Natural killer cell treated with Interleukin-12 subunit alpha and Interleukin-12 subunit beta and Interleukin-15 and Interleukin-18, amount 100 ng/mL, for 72 hours (primary cell): ENCODE data around the gene PXMP4. TPM values are rescaled to one million over a fixed set of nuclear protein-coding genes. Genes with fewer than 3 reads are reported as not detected.

Experiments
- ATAC-seq, 2 donors: fragments of 150-1000 bp; cut with Tn5 transposase in 1 of 2; sonication (Bioruptor Pico), chemical (Tn5 transposase) in 1 of 2; 2 replicates each; pipeline ENCODE4 v1.10.0; 2021
- DNase-seq: peaks from one replicate; pipeline ENCODE4 v3.0.0; 2022; ENCODE audit warnings: low spot score
- H3K27ac Mint-ChIP-seq, 2 donors: 1 replicate in 1 of 2; 2 replicates in 1 of 2; pipeline ENCODE4 v1.8.0; 2022; ENCODE audit warnings: mixed read lengths in 2 of 2, mild to moderate bottlenecking in 1 of 2, moderate library complexity in 1 of 2
- H3K27me3 Mint-ChIP-seq, 2 donors: 1 replicate in 1 of 2; 2 replicates in 1 of 2; pipeline ENCODE4 v1.8.0; 2022; ENCODE audit warnings: mixed read lengths in 2 of 2
- H3K36me3 Mint-ChIP-seq: one replicate; pipeline ENCODE4 v1.8.0; 2022; ENCODE audit warnings: mixed read lengths
- H3K4me1 Mint-ChIP-seq, 2 donors: 1 replicate in 1 of 2; 2 replicates in 1 of 2; pipeline ENCODE4 v1.8.0; 2022; ENCODE audit warnings: low read depth in 2 of 2, mixed read lengths in 2 of 2, mild to moderate bottlenecking in 1 of 2
- H3K4me3 Mint-ChIP-seq: one replicate; pipeline ENCODE4 v1.8.0; 2022; ENCODE audit warnings: mixed read lengths
- H3K9me3 Mint-ChIP-seq: 2 replicates; pipeline ENCODE4 v1.8.0; 2022; ENCODE audit warnings: mixed read lengths
- total RNA-seq, 2 donors: library from RNA; stranded (reverse); gene quantifications; one replicate each; pipeline ENCODE4 v1.2.3, GENCODE V29; 2022

PXMP4 gene
- total RNA-seq, 2 donors from 2014 or later: 6.9 to 9.3 TPM

GRCh38 chr20:33744773-33745385 is 24.8 kb upstream of the PXMP4 start:
- DNase-seq (no peak), ATAC-seq (no peak)
- H3K36me3 Mint-ChIP-seq: peaks cover 6% of the 10 kb centered on the region
- H3K27me3 Mint-ChIP-seq: no peaks in the 10 kb centered on the region
- no peak overlapping the region for H3K4me3 Mint-ChIP-seq
- no peaks in the 10 kb centered on the region for H3K4me1 Mint-ChIP-seq
- H3K27ac Mint-ChIP-seq: no peak overlapping the region
- no peaks in the 10 kb centered on the region for H3K9me3 Mint-ChIP-seq

DNA sequence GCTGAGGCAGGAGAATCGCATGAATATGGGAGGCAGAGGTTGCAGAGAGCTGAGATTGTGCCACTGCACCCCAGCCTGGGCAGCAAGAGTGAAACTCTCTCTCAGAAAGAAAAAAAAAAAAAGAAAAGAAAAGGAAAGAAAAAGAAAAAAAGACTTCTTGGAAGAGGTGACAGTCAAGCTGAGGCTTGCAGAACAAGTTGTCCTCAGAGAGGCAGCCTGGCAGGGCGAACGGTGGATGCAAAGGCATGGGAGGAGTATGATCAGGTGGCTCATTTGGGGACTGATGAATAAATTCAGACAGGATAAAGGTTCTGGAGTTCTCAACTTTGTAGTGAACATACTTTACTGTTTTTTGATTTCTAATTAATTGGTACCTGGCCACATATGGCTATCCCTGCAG is 24.1 kb upstream of the PXMP4 start:
- Mint-ChIP-seq H3K27ac (no peak overlapping the region), H3K4me3 (no peak overlapping the region), H3K9me3 (no peaks in the 10 kb centered on the region), H3K4me1 (no peaks in the 10 kb centered on the region), H3K27me3 (no peaks in the 10 kb centered on the region), H3K36me3 (peaks cover 6% of the 10 kb centered on the region)
- ATAC-seq (no peak), DNase-seq (no peak)

GRCh38 chr20:33740189-33740588 is 20.1 kb upstream of the PXMP4 start:
- Mint-ChIP-seq H3K36me3 (peaks cover 12% of the 10 kb centered on the region), H3K4me1 (peaks cover 0 to 3% of the 10 kb centered on the region in 2 donors), H3K4me3 (no peak overlapping the region), H3K27ac (no peak overlapping the region), H3K27me3 (no peaks in the 10 kb centered on the region), H3K9me3 (no peaks in the 10 kb centered on the region)
- no peak for ATAC-seq
- DNase-seq: no peak

DNA sequence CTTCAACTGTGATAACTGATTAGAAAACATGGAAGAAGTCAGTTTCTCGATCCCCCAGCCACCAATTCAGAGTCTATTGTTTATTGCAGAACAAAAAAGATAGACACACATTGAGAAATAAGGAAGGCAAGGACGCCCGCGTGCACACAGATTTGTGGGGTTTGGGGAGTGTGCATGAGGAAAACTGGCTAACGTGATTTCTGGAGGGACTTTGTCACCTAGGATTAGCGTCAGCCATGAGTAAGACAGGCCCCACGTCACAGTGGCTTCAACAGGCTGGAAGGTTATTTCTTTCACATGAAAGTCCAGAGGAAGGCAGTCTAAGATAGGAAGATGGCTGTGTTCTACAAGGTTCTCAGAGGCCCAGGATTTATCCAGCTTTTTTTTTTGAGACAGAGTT is 19.4 kb upstream of the PXMP4 start:
- DNase-seq (no peak), ATAC-seq (no peak)
- Mint-ChIP-seq H3K4me1 (peaks cover 0 to 3% of the 10 kb centered on the region in 2 donors), H3K4me3 (no peak overlapping the region), H3K27ac (no peak overlapping the region), H3K9me3 (no peaks in the 10 kb centered on the region), H3K36me3 (peaks cover 10% of the 10 kb centered on the region), H3K27me3 (no peaks in the 10 kb centered on the region)

GRCh38 chr20:33736962-33737361 is 16.9 kb upstream of the PXMP4 start:
- Mint-ChIP-seq H3K27ac (no peak overlapping the region), H3K9me3 (no peaks in the 10 kb centered on the region), H3K4me1 (peaks cover 17% of the 10 kb centered on the region in 2 donors), H3K36me3 (peaks cover 10% of the 10 kb centered on the region), H3K4me3 (no peak overlapping the region), H3K27me3 (no peaks in the 10 kb centered on the region)
- DNase-seq: no peak
- ATAC-seq: no peak

- DNase-seq (peak; percentile 29), ATAC-seq (no peak)
- H3K4me1 Mint-ChIP-seq: peaks cover 23 to 27% of the 10 kb centered on the region in 2 donors
- no peak overlapping the region for H3K4me3 Mint-ChIP-seq
- H3K27me3 Mint-ChIP-seq: no peaks in the 10 kb centered on the region
- H3K27ac Mint-ChIP-seq: peak overlapping the region; percentile 2 to 19
- H3K9me3 Mint-ChIP-seq: no peaks in the 10 kb centered on the region
- H3K36me3 Mint-ChIP-seq: peaks cover 10% of the 10 kb centered on the region
These were observed 13.8 kb upstream of the PXMP4 start for GRCh38 chr20:33733654-33734576.

- Mint-ChIP-seq H3K4me3 (peak overlapping the region; percentile 90), H3K36me3 (peaks cover 10% of the 10 kb centered on the region), H3K4me1 (peaks cover 20 to 27% of the 10 kb centered on the region in 2 donors), H3K27me3 (no peaks in the 10 kb centered on the region), H3K27ac (no peak overlapping the region), H3K9me3 (no peaks in the 10 kb centered on the region)
- ATAC-seq (peak in 1 of 2 donors; percentile 61), DNase-seq (peak; percentile 87)
These were observed 12.3 kb upstream of the PXMP4 start for GRCh38 chr20:33732166-33732970.

DNA sequence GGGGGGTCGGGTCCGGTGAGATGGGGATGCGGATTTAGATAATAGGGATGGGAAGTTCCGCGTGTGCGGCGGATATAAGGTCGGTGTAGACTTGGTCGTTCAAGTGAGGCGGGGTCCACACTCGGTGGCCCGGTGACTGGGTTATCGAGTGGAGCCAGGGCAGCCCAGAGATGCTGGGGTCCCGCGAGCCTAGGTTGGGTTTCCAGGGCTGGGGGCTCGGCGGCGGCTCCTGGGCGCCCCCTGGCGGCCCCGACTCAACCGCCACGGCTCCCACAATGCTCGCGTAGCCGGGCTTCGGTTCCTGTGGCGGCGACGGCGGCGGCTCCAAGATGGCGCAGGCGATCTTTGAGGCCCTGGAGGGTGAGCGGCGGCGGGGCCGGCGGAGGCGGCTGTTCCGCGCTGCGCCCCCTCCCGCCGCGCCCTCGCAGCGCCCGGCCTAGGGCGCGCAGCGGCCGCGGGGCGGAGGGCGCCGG is 11.6 kb upstream of the PXMP4 start, which contains the start of gene ZNF341:
Gene ZNF341 (plus strand): TSS at position 304 of the 473 bp plus-strand sequence. CDS start 26 bp downstream, at position 330.
- peak; percentile 93 for DNase-seq

GRCh38 chr20:33730946-33731692 is 11.0 kb upstream of the PXMP4 start:
- Mint-ChIP-seq H3K27ac (peak overlapping the region; percentile 84 to 94), H3K27me3 (no peaks in the 10 kb centered on the region), H3K4me1 (peaks cover 20 to 27% of the 10 kb centered on the region in 2 donors), H3K36me3 (peaks cover 1% of the 10 kb centered on the region), H3K9me3 (no peaks in the 10 kb centered on the region), H3K4me3 (peak overlapping the region; percentile 90)
- ATAC-seq (no peak), DNase-seq (peak; percentile 58)

More for the DNA sequence above, 11.6 kb upstream of the PXMP4 start, which contains the start of gene ZNF341:
- Mint-ChIP-seq H3K27me3 (no peaks in the 10 kb centered on the region), H3K4me3 (peak within 1 kb of the TSS; percentile 90), H3K9me3 (no peaks in the 10 kb centered on the region), H3K36me3 (peaks cover 7% of the 10 kb centered on the region), H3K4me1 (peaks cover 20 to 27% of the 10 kb centered on the region in 2 donors), H3K27ac (peak within 1 kb of the TSS; percentile 84 to 94)
- ATAC-seq: peak; percentile 88 to 95

- Mint-ChIP-seq H3K27me3 (no peaks in the 10 kb centered on the region), H3K27ac (no peak overlapping the region), H3K4me3 (no peak overlapping the region), H3K4me1 (peaks cover 16 to 23% of the 10 kb centered on the region in 2 donors), H3K9me3 (no peaks in the 10 kb centered on the region), H3K36me3 (no peaks in the 10 kb centered on the region)
- no peak for ATAC-seq
- DNase-seq: no peak
These were observed 9.0 kb upstream of the PXMP4 start for GRCh38 chr20:33729101-33729500.

DNA sequence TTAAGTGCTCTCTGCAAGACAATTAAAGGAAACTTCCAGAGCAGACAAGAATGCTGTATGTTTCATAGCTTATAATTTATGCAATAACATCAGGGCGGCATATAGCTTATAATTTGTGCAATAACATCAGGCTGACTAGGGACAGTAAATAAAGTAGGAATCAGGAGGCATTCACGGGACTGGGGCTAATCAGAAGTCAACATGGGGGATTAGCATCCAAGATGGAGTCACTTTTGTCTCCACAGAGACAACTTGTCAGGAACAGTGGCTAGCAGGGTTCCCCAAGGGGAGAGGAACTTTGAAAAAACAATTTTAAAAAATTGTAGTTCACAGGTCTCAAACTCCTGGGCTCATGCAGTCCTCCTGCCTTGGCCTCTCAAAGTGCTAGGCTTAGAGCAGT is 8.4 kb upstream of the PXMP4 start:
- H3K36me3 Mint-ChIP-seq: no peaks in the 10 kb centered on the region
- H3K9me3 Mint-ChIP-seq: no peaks in the 10 kb centered on the region
- ATAC-seq (no peak), DNase-seq (peak; percentile 23)
- no peak overlapping the region for H3K4me3 Mint-ChIP-seq
- peak overlapping the region in 1 of 2 donors; percentile 5 for H3K27ac Mint-ChIP-seq
- no peaks in the 10 kb centered on the region for H3K27me3 Mint-ChIP-seq
- peaks cover 10 to 17% of the 10 kb centered on the region in 2 donors for H3K4me1 Mint-ChIP-seq

DNA sequence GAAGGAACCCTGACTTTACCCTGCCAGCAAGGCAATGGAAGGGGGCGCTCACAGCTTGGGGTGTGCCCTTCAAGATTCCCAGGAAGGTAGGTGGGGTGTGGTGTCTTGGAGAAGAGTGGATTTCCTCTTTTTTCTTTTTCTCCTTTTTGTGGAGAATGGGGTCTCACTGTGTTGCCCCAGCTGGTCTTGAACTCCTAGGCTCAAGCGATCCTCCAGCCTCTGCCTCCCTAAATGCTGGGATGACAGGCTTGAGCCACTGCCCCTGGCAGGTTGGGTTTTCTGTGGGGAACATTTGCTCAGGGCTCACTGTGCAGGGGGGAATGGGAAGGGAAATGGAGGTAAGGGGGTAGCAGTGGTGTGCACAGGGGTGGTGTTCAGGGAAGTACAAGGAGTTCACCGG is 7.7 kb upstream of the PXMP4 start:
- DNase-seq (peak; percentile 42), ATAC-seq (no peak)
- H3K36me3 Mint-ChIP-seq: no peaks in the 10 kb centered on the region
- no peaks in the 10 kb centered on the region for H3K9me3 Mint-ChIP-seq
- no peak overlapping the region for H3K4me3 Mint-ChIP-seq
- H3K27me3 Mint-ChIP-seq: no peaks in the 10 kb centered on the region
- H3K4me1 Mint-ChIP-seq: peaks cover 10 to 14% of the 10 kb centered on the region in 2 donors
- peak overlapping the region in 1 of 2 donors; percentile 5 for H3K27ac Mint-ChIP-seq

GRCh38 chr20:33727115-33727479 is 7.0 kb upstream of the PXMP4 start:
- peaks cover 7 to 10% of the 10 kb centered on the region in 2 donors for H3K4me1 Mint-ChIP-seq
- no peak overlapping the region for H3K4me3 Mint-ChIP-seq
- H3K36me3 Mint-ChIP-seq: no peaks in the 10 kb centered on the region
- ATAC-seq: no peak
- no peak overlapping the region for H3K27ac Mint-ChIP-seq
- peak; percentile 8 for DNase-seq
- H3K27me3 Mint-ChIP-seq: no peaks in the 10 kb centered on the region
- no peaks in the 10 kb centered on the region for H3K9me3 Mint-ChIP-seq
